HepG2 (cell line): ENCODE data around the gene STYX. TPM values are rescaled to one million over a fixed set of nuclear protein-coding genes. Genes with fewer than 3 reads are reported as not detected.

ENCODE experiments used
- ATAC-seq: fragments of 200-7000 bp; cut with Tn5 transposase; 3 replicates; pipeline ENCODE4 v1.9.1; 2020; ENCODE audit warnings: mild to moderate bottlenecking, moderate library complexity
- BruUV-seq: library from RNA; stranded (reverse); fragments of 400-500 nt; replicated peaks from 2 replicates; lab custom pipeline; 2021; lab: Mats Ljungman, UMichigan
- CTCF ChIA-PET: fragments of 300-600 bp; formaldehyde crosslinking; extraction: SDS; loops from one replicate; lab custom pipeline; 2021; ENCODE audit warnings: low total read pairs, inconsistent platforms, low intra/inter-chr PET ratio; lab: Yijun Ruan, JAX
- POLR2A ChIA-PET: fragments of 350-600 bp; sonication (Branson Sonifier 250); formaldehyde crosslinking; loops from one replicate; lab custom pipeline; 2020; ENCODE audit warnings: antibody characterized with exemption, inconsistent platforms; lab: Yijun Ruan, JAX
- DNase-seq: peaks from one replicate; pipeline ENCODE4 v3.0.0-alpha.2; 2015; ENCODE audit warnings: low spot score
- FAIRE-seq: peaks from 3 replicates; lab custom pipeline; 2011; peaks lifted over from hg19 to GRCh38; lab: Jason Lieb, UNC
- H2AFZ ChIP-seq: one replicate; pipeline ENCODE4 v1.6.1; 2011; ENCODE audit warnings: low read length, inconsistent platforms
- H3K27ac ChIP-seq: fragments of 300-600 bp; 3 replicates; pipeline ENCODE4 v1.8.0; 2011; ENCODE audit warnings: mixed run types, mild to moderate bottlenecking, mixed read lengths, low read length, inconsistent platforms; ENCODE audit not compliant: insufficient read depth; ENCODE audit errors: extremely low read length
- H3K27me3 ChIP-seq, 2 experiments: fragments of 200-600 bp in 1 of 2; 2 replicates in 1 of 2; 3 replicates in 1 of 2; pipeline versions ENCODE4 v1.6.0 to v1.8.0; 2011; ENCODE audit warnings: low read length in 2 of 2, mild to moderate bottlenecking in 2 of 2, moderate library complexity in 2 of 2, inconsistent platforms in 1 of 2; ENCODE audit not compliant: insufficient read depth in 2 of 2, control insufficient read depth in 1 of 2
- H3K36me3 ChIP-seq, 2 experiments: fragments of 200-600 bp in 1 of 2; replicated peaks in 1 of 2; 2 replicates in 1 of 2; 3 replicates in 1 of 2; pipeline versions ENCODE4 v1.5.1 to v1.8.0; 2011; ENCODE audit warnings: low read length in 2 of 2, inconsistent platforms in 1 of 2; ENCODE audit not compliant: insufficient read depth in 2 of 2, control insufficient read depth in 1 of 2
- H3K4me1 ChIP-seq: 2 replicates; pipeline ENCODE4 v1.5.1; 2012; ENCODE audit warnings: low read length, inconsistent platforms; ENCODE audit not compliant: insufficient read depth
- H3K4me2 ChIP-seq: 2 replicates; pipeline ENCODE4 v1.6.0; 2011; ENCODE audit warnings: low read depth, low read length, inconsistent platforms
- H3K4me3 ChIP-seq, 3 experiments: fragments of 200-600 bp in 1 of 3; sonication (generic), shearing (Covaris generic) in 1 of 3; replicated peaks in 1 of 3; 2 replicates each; pipeline ENCODE4 v1.5.1; 2011 to 2016; ENCODE audit warnings: low read length in 3 of 3, inconsistent platforms in 2 of 3, low read depth in 2 of 3, mild to moderate bottlenecking in 2 of 3, control low read depth in 1 of 3, mixed read lengths in 1 of 3; ENCODE audit not compliant: insufficient read depth in 1 of 3
- H3K79me2 ChIP-seq: one replicate; pipeline ENCODE4 v1.6.1; 2011; ENCODE audit warnings: low read length, inconsistent platforms; ENCODE audit not compliant: insufficient read depth
- H3K9ac ChIP-seq: 2 replicates; pipeline ENCODE4 v1.6.0; 2011; ENCODE audit warnings: mild to moderate bottlenecking, low read depth, low read length, inconsistent platforms; ENCODE audit not compliant: insufficient read depth
- H3K9me3 ChIP-seq: 2 replicates; pipeline ENCODE4 v1.5.1; 2012; ENCODE audit warnings: mild to moderate bottlenecking, low read length
- H4K20me1 ChIP-seq: 2 replicates; pipeline ENCODE4 v1.6.0; 2011; ENCODE audit warnings: inconsistent platforms, mild to moderate bottlenecking, low read length, moderate library complexity; ENCODE audit not compliant: insufficient read depth
- ARHGAP35 ChIP-seq: sonication (generic); formaldehyde crosslinking; IDR thresholded peaks from 2 replicates; pipeline ENCODE4 v1.9.0; 2022; ENCODE audit warnings: mild to moderate bottlenecking, inconsistent platforms, moderate library complexity, missing genetic modification reagents, borderline replicate concordance
- ATAD3A ChIP-seq: sonication (generic); formaldehyde crosslinking; IDR thresholded peaks from 2 replicates; pipeline ENCODE4 v1.4.0; 2020; ENCODE audit warnings: missing genetic modification reagents
- FOXP1 ChIP-seq, 2 experiments: fragments of 450-650 bp in 1 of 2; IDR thresholded peaks; 2 replicates each; pipeline ENCODE4 v1.6.1; 2017 to 2018; ENCODE audit warnings: antibody characterized with exemption in 1 of 2
- GATAD2A ChIP-seq: IDR thresholded peaks from 2 replicates; pipeline ENCODE4 v1.6.1; 2016
- HES4 ChIP-seq: sonication (generic); formaldehyde crosslinking; IDR thresholded peaks from 2 replicates; pipeline ENCODE4 v1.9.0; 2021; ENCODE audit warnings: mild to moderate bottlenecking, missing genetic modification reagents, borderline replicate concordance
- RFX1 ChIP-seq: fragments of 450-650 bp; IDR thresholded peaks from 2 replicates; pipeline ENCODE4 v1.6.1; 2017
- RFX3 ChIP-seq: IDR thresholded peaks from 2 replicates; pipeline ENCODE4 v1.6.1; 2016; ENCODE audit warnings: missing biosample characterization, missing genetic modification reagents
- ZNF460 ChIP-seq: sonication (generic); formaldehyde crosslinking; IDR thresholded peaks from 2 replicates; pipeline ENCODE4 v1.5.1; 2020; ENCODE audit warnings: missing genetic modification reagents, mild to moderate bottlenecking, borderline replicate concordance
- ZNF556 ChIP-seq: sonication (generic); formaldehyde crosslinking; IDR thresholded peaks from 2 replicates; pipeline ENCODE4 v1.4.0; 2020; ENCODE audit warnings: mild to moderate bottlenecking, missing genetic modification reagents, borderline replicate concordance
- ZNF879 ChIP-seq: sonication (generic); formaldehyde crosslinking; IDR thresholded peaks from 2 replicates; pipeline ENCODE4 v1.8.1; 2023; ENCODE audit warnings: missing genetic modification reagents
- WGBS: methylation state at CpG from one replicate; pipeline ENCODE4 v1.1.6; 2017; ENCODE audit warnings: low lambda C conversion rate; 5-methylcytosine and 5-hydroxymethylcytosine counted together
- in situ Hi-C: cut with HindIII; loops from 2 replicates; pipeline ENCODE4 v1.10.0; 2017; ENCODE audit warnings: low pct_unique_long_range_greater_than_20kb; ENCODE audit not compliant: extremely low pct_ligation_motif_present
- intact Hi-C: fragments of 100-400 bp; cut with micrococcal nuclease; formaldehyde crosslinking; loops from one replicate; pipeline ENCODE4 v1.10.0; 2022; ENCODE audit not compliant: unreplicated experiment
- polyA plus RNA-seq, 8 experiments: library from polyadenylated mRNA; depleted of rRNA in 3 of 8; stranded (reverse) in 7 of 8; unstranded in 1 of 8; fragments of >200 nt; fragmentation: Illumina TruSeq in 4 of 8; extraction: Trizol in 4 of 8; gene quantifications; 2 replicates each; pipeline versions ENCODE4 v1.2.1 to v1.2.3, GENCODE V29; 2011 to 2016; ENCODE audit warnings: low read depth in 4 of 8, missing spikeins in 1 of 8, mixed read lengths in 1 of 8; ENCODE audit not compliant: insufficient read depth in 1 of 8
- total RNA-seq, 5 experiments: library from RNA; depleted of rRNA; stranded (reverse); fragments of >200 nt; fragmentation: Illumina TruSeq; extraction: Trizol; gene quantifications; 2 replicates each; pipeline ENCODE4 v1.2.3, GENCODE V29; 2016; ENCODE audit warnings: low read depth in 1 of 5
- TF ChIP-seq, protein P1 (sequence below): sonication (generic); formaldehyde crosslinking; IDR thresholded peaks from 2 replicates; pipeline ENCODE4 v1.4.0; 2020; ENCODE audit warnings: missing genetic modification reagents, borderline replicate concordance
- TF ChIP-seq, protein P2 (sequence below): sonication (generic); formaldehyde crosslinking; IDR thresholded peaks from 2 replicates; pipeline ENCODE4 v1.5.0; 2020; ENCODE audit warnings: missing genetic modification reagents, mild to moderate bottlenecking, borderline replicate concordance
- TF ChIP-seq, protein P3 (sequence below): sonication (generic); formaldehyde crosslinking; IDR thresholded peaks from 2 replicates; pipeline ENCODE4 v1.4.0; 2020; ENCODE audit warnings: missing genetic modification reagents, mild to moderate bottlenecking, borderline replicate concordance

STYX gene
- total and polyA plus RNA-seq, 2 of the 13 experiments (the other 11 are each of a cell fraction or from before 2014, with no cell fraction given) = 6.6 to 10.9 TPM

DNA sequence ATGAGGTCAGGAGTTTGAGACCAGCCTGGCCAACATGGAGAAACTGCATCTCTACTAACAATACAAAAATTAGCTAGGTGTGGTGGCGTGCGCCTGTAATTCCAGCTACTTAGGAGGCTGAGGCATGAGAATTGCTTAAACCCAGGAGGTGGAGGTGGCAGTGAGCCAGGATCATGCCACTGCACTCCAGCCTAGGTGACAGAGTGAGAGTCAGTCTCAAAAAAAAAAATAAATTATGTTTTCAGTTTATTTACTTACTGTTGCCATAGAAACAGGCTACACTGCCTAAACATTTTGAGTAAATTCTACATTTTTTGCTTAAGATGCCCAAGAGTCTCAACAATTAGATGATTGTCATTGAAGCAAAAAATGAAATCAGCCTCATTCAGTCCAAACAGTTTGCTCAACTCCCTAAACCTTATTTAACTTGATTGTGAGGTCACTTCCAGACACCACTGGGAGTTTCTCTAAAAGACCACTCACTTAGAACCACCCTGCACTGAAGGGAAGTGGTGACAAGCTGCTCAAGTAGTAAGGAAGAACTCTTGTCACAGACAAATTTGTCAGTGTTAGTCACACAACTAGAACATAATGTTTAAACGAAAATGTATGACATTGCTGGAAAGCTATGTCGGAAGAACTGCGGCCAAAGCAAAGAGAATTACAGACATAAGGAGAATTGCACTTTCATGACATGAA is 71.2 kb downstream of the STYX start:
- Histone ChIP-seq H4K20me1 (no peaks in the 10 kb centered on the region), H2AFZ (no peak overlapping the region), H3K4me1 (peaks cover 20% of the 10 kb centered on the region), H3K27me3 (no peaks in the 10 kb centered on the region), H3K79me2 (no peaks in the 10 kb centered on the region), H3K4me3 (no peak overlapping the region), H3K27ac (peak overlapping the region; percentile 56), H3K9me3 (no peaks in the 10 kb centered on the region), H3K9ac (peak overlapping the region; percentile 30; the same call in 1 of the 2 replicates), H3K4me2 (peak overlapping the region; percentile 30; the same call in 1 of the 2 replicates), H3K36me3 (no peaks in the 10 kb centered on the region)
- POLR2A ChIA-PET = interaction anchor here (2.1 kb wide), 1 partner anchor 10 kb away, joined by 7 read pairs; the partner anchor contains the start of gene GNPNAT1
- intact Hi-C loops (no loop called here), in situ Hi-C loops (no loop called here)
- no TSS peak for BruUV-seq
- WGBS = 64% methylated on average over 5 of the region's 5 CpGs
- CTCF ChIA-PET = no interaction called here
- TF ChIP-seq RFX1 = peak; percentile 62
- TF ChIP-seq, protein P1, sequence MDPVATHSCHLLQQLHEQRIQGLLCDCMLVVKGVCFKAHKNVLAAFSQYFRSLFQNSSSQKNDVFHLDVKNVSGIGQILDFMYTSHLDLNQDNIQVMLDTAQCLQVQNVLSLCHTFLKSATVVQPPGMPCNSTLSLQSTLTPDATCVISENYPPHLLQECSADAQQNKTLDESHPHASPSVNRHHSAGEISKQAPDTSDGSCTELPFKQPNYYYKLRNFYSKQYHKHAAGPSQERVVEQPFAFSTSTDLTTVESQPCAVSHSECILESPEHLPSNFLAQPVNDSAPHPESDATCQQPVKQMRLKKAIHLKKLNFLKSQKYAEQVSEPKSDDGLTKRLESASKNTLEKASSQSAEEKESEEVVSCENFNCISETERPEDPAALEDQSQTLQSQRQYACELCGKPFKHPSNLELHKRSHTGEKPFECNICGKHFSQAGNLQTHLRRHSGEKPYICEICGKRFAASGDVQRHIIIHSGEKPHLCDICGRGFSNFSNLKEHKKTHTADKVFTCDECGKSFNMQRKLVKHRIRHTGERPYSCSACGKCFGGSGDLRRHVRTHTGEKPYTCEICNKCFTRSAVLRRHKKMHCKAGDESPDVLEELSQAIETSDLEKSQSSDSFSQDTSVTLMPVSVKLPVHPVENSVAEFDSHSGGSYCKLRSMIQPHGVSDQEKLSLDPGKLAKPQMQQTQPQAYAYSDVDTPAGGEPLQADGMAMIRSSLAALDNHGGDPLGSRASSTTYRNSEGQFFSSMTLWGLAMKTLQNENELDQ (CRISPR knock-in tag) = no peak
- no peak for TF ChIP-seq ZNF879
- TF ChIP-seq RFX3 = peak; percentile 57
- no peak for TF ChIP-seq HES4 (CRISPR knock-in tag)
- no peak for TF ChIP-seq ARHGAP35 (CRISPR knock-in tag)
- TF ChIP-seq, protein P2, sequence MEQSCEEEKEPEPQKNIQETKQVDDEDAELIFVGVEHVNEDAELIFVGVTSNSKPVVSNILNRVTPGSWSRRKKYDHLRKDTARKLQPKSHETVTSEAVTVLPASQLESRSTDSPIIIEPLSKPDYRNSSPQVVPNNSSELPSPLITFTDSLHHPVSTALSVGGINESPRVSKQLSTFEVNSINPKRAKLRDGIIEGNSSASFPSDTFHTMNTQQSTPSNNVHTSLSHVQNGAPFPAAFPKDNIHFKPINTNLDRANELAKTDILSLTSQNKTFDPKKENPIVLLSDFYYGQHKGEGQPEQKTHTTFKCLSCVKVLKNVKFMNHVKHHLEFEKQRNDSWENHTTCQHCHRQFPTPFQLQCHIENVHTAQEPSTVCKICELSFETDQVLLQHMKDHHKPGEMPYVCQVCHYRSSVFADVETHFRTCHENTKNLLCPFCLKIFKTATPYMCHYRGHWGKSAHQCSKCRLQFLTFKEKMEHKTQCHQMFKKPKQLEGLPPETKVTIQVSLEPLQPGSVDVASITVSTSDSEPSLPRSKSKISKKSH (CRISPR knock-in tag) = no peak
- 0 out of 2 replicates have a peak, but pooled peaks have one; percentile 10 for TF ChIP-seq GATAD2A (CRISPR knock-in tag)
- no peak for TF ChIP-seq ATAD3A (CRISPR knock-in tag)
- TF ChIP-seq ZNF556 (CRISPR knock-in tag) = no peak
- TF ChIP-seq ZNF460 (CRISPR knock-in tag) = peak; percentile 85
- TF ChIP-seq FOXP1 (IDR thresholded peaks at IDR 0.05) = no peak
- TF ChIP-seq FOXP1 (CRISPR knock-in tag; IDR thresholded peaks at IDR 0.05) = no peak
- TF ChIP-seq, protein P3, sequence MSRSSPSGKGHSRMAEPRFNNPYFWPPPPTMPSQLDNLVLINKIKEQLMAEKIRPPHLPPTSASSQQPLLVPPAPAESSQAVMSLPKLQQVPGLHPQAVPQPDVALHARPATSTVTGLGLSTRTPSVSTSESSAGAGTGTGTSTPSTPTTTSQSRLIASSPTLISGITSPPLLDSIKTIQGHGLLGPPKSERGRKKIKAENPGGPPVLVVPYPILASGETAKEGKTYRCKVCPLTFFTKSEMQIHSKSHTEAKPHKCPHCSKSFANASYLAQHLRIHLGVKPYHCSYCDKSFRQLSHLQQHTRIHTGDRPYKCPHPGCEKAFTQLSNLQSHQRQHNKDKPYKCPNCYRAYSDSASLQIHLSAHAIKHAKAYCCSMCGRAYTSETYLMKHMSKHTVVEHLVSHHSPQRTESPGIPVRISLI (CRISPR knock-in tag) = peak; percentile 43; the same call in 1 of the 2 replicates
- ATAC-seq = peak; percentile 32; the same call in 1 of the 3 replicates
- peak; percentile 26 for FAIRE-seq
- no peak for DNase-seq
